HepG2 (cell line): ENCODE measurements around the gene KLHDC8B. TPM values are rescaled to one million over a fixed set of nuclear protein-coding genes. Genes with fewer than 3 reads are reported as not detected.

ENCODE experiments used
- ADNP ChIP-seq: sonication (generic); formaldehyde crosslinking; IDR thresholded peaks from 2 replicates; pipeline ENCODE4 v1.4.0; 2020; ENCODE audit warnings: missing genetic modification reagents
- CBFB ChIP-seq: sonication (generic); formaldehyde crosslinking; IDR thresholded peaks from 2 replicates; pipeline ENCODE4 v1.4.0; 2020; ENCODE audit warnings: missing genetic modification reagents
- CCDC6 ChIP-seq: sonication (generic); formaldehyde crosslinking; IDR thresholded peaks from 2 replicates; pipeline ENCODE4 v1.8.1; 2022; ENCODE audit warnings: mild to moderate bottlenecking, missing genetic modification reagents, moderate library complexity
- FOXM1 ChIP-seq: sonication (generic); formaldehyde crosslinking; IDR thresholded peaks from 2 replicates; pipeline ENCODE4 v1.5.0; 2020; ENCODE audit warnings: missing genetic modification reagents
- GABPB1 ChIP-seq: IDR thresholded peaks from 2 replicates; pipeline ENCODE4 v1.6.1; 2016; ENCODE audit warnings: mild to moderate bottlenecking, missing genetic modification reagents, moderate library complexity, missing compliant biosample characterization
- GATA4 ChIP-seq: sonication (generic); IDR thresholded peaks from 2 replicates; pipeline ENCODE4 v1.6.1; 2016; ENCODE audit warnings: antibody characterized with exemption, low read depth, borderline replicate concordance
- HMG20B ChIP-seq: conservative IDR thresholded peaks from 2 replicates; pipeline ENCODE4 v1.6.1; 2016; ENCODE audit warnings: missing genetic modification reagents, missing compliant biosample characterization
- NR2F2 ChIP-seq: IDR thresholded peaks from 2 replicates; pipeline ENCODE4 v1.6.1; 2012; ENCODE audit warnings: low read depth, inconsistent platforms, borderline replicate concordance
- RCOR2 ChIP-seq: IDR thresholded peaks from 2 replicates; pipeline ENCODE4 v1.6.1; 2016; ENCODE audit warnings: missing biosample characterization, missing genetic modification reagents
- RFX5 ChIP-seq: IDR thresholded peaks from 2 replicates; pipeline ENCODE4 v1.6.1; 2011; ENCODE audit warnings: low read depth, low read length, improper control_type of control experiment
- SOX13 ChIP-seq, 3 experiments: fragments of 450-650 bp in 1 of 3; sonication (generic) in 1 of 3; formaldehyde crosslinking in 1 of 3; IDR thresholded peaks in 2 of 3; conservative IDR thresholded peaks in 1 of 3; 2 replicates each; pipeline versions ENCODE4 v1.5.0 to v1.6.1; 2016 to 2020; ENCODE audit warnings: antibody characterized with exemption in 1 of 3, mild to moderate bottlenecking in 1 of 3, missing compliant biosample characterization in 1 of 3, missing genetic modification reagents in 1 of 3, moderate library complexity in 1 of 3
- TEAD3 ChIP-seq: optimal IDR thresholded peaks from 2 replicates; pipeline ENCODE3; 2016; ENCODE audit warnings: borderline replicate concordance
- ZBTB1 ChIP-seq: sonication (generic); formaldehyde crosslinking; IDR thresholded peaks from 2 replicates; pipeline ENCODE4 v1.4.0; 2020; ENCODE audit warnings: missing genetic modification reagents, borderline replicate concordance
- ZKSCAN5 ChIP-seq: sonication (generic); formaldehyde crosslinking; IDR thresholded peaks from 2 replicates; pipeline ENCODE4 v1.5.1; 2020; ENCODE audit warnings: mild to moderate bottlenecking, missing genetic modification reagents
- ZNF225 ChIP-seq: sonication (generic); formaldehyde crosslinking; IDR thresholded peaks from 2 replicates; pipeline ENCODE4 v1.4.0; 2020; ENCODE audit warnings: mild to moderate bottlenecking, missing genetic modification reagents
- ZNF230 ChIP-seq: sonication (generic); formaldehyde crosslinking; IDR thresholded peaks from 2 replicates; pipeline ENCODE4 v1.4.0; 2020; ENCODE audit warnings: mild to moderate bottlenecking, missing genetic modification reagents
- ZNF256 ChIP-seq: sonication (generic); formaldehyde crosslinking; conservative IDR thresholded peaks from 2 replicates; pipeline ENCODE4 v1.4.0; 2020; ENCODE audit warnings: missing genetic modification reagents
- ZNF547 ChIP-seq: sonication (generic); formaldehyde crosslinking; IDR thresholded peaks from 2 replicates; pipeline ENCODE4 v1.5.1; 2020; ENCODE audit warnings: mild to moderate bottlenecking, missing genetic modification reagents
- ZNF672 ChIP-seq: sonication (generic); formaldehyde crosslinking; IDR thresholded peaks from 2 replicates; pipeline ENCODE4 v1.8.1; 2022; ENCODE audit warnings: missing genetic modification reagents
- polyA plus RNA-seq, 8 experiments: library from polyadenylated mRNA; depleted of rRNA in 3 of 8; stranded (reverse) in 7 of 8; unstranded in 1 of 8; fragments of >200 nt; fragmentation: Illumina TruSeq in 4 of 8; extraction: Trizol in 4 of 8; gene quantifications; 2 replicates each; pipeline versions ENCODE4 v1.2.1 to v1.2.3, GENCODE V29; 2011 to 2016; ENCODE audit warnings: low read depth in 4 of 8, missing spikeins in 1 of 8, mixed read lengths in 1 of 8; ENCODE audit not compliant: insufficient read depth in 1 of 8
- total RNA-seq, 5 experiments: library from RNA; depleted of rRNA; stranded (reverse); fragments of >200 nt; fragmentation: Illumina TruSeq; extraction: Trizol; gene quantifications; 2 replicates each; pipeline ENCODE4 v1.2.3, GENCODE V29; 2016; ENCODE audit warnings: low read depth in 1 of 5
- TF ChIP-seq, protein P1 (sequence below): sonication (generic); formaldehyde crosslinking; IDR thresholded peaks from 2 replicates; pipeline ENCODE4 v1.4.0; 2020; ENCODE audit warnings: missing genetic modification reagents
- TF ChIP-seq, protein P2 (sequence below): IDR thresholded peaks from 2 replicates; pipeline ENCODE4 v1.6.1; 2016; ENCODE audit warnings: mild to moderate bottlenecking, missing biosample characterization, missing genetic modification reagents
- TF ChIP-seq, protein P3 (sequence below): sonication (generic); formaldehyde crosslinking; IDR thresholded peaks from 2 replicates; pipeline ENCODE4 v1.8.0; 2022; ENCODE audit warnings: mild to moderate bottlenecking, missing genetic modification reagents, moderate library complexity
- TF ChIP-seq, protein P4 (sequence below): sonication (generic); formaldehyde crosslinking; IDR thresholded peaks from 2 replicates; pipeline ENCODE4 v1.4.0; 2020; ENCODE audit warnings: missing genetic modification reagents, borderline replicate concordance
- TF ChIP-seq, protein P5 (sequence below): sonication (generic); formaldehyde crosslinking; conservative IDR thresholded peaks from 2 replicates; pipeline ENCODE4 v1.5.0; 2020; ENCODE audit warnings: missing genetic modification reagents

KLHDC8B gene
- total and polyA plus RNA-seq, 2 of the 13 experiments (the other 11 are each of a cell fraction or from before 2014, with no cell fraction given), result 17.2 to 17.8 TPM

DNA sequence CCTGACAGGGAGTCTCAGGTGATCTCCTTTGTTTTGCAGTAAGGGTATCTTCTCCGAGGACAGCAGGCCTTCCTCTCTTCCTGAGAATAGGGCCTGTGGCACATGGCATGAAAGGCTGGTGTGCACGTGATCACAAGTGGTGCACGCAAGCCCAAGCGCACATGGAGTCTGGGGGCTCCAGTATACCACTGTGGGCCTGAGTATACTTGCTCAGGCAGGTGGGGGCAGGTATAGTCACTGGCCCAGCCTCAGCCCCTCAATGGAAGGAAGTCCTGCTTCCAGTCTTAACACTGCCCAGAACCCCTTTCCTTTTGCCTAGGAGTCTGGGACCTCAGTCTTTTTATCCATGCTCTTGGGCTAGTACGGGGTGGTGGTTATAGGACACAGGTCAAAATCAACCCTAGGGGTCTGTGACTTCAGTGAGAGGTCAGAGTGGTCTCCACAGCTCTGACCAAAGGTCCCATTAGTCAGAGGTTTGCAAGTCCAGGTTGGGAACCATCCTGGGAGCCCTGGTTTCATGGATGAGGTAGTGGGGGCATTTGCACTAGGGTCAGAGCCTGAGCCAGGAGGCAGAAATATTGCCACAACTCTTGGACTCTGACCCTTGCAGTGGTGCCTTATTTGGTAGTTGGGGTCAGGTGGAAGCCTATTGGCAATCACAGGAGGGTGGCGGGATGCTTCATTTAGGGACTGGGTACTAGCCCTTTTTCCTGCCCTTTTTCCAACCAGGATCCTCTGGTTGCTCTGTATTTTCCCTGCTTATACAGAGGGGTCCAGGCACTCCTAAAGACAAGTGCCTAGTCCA, 4.4 kb upstream of the KLHDC8B start (continued):
- TF ChIP-seq TEAD3 (CRISPR knock-in tag), result no peak
- TF ChIP-seq, protein P1, sequence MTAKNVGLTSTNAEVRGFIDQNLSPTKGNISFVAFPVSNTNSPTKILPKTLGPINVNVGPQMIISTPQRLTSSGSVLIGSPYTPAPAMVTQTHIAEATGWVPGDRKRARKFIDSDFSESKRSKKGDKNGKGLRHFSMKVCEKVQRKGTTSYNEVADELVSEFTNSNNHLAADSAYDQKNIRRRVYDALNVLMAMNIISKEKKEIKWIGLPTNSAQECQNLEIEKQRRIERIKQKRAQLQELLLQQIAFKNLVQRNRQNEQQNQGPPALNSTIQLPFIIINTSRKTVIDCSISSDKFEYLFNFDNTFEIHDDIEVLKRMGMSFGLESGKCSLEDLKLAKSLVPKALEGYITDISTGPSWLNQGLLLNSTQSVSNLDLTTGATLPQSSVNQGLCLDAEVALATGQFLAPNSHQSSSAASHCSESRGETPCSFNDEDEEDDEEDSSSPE (CRISPR knock-in tag), result 0 out of 2 replicates have a peak, but pooled peaks have one; percentile 47
- no peak for TF ChIP-seq ZNF547
- TF ChIP-seq GATA4, result no peak
- TF ChIP-seq CCDC6 (CRISPR knock-in tag), result no peak
- TF ChIP-seq ADNP (CRISPR knock-in tag), result no peak
- TF ChIP-seq ZNF672 (CRISPR knock-in tag), result no peak
- TF ChIP-seq ZBTB1, result no peak
- TF ChIP-seq HMG20B (CRISPR knock-in tag), result no peak
- TF ChIP-seq RFX5, result no peak
- TF ChIP-seq ZNF256 (CRISPR knock-in tag), result no peak
- TF ChIP-seq ZKSCAN5 (CRISPR knock-in tag), result no peak
- TF ChIP-seq, protein P2, sequence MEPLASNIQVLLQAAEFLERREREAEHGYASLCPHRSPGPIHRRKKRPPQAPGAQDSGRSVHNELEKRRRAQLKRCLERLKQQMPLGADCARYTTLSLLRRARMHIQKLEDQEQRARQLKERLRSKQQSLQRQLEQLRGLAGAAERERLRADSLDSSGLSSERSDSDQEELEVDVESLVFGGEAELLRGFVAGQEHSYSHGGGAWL (CRISPR knock-in tag), result no peak
- TF ChIP-seq, protein P3, sequence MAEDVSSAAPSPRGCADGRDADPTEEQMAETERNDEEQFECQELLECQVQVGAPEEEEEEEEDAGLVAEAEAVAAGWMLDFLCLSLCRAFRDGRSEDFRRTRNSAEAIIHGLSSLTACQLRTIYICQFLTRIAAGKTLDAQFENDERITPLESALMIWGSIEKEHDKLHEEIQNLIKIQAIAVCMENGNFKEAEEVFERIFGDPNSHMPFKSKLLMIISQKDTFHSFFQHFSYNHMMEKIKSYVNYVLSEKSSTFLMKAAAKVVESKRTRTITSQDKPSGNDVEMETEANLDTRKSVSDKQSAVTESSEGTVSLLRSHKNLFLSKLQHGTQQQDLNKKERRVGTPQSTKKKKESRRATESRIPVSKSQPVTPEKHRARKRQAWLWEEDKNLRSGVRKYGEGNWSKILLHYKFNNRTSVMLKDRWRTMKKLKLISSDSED (CRISPR knock-in tag), result no peak
- TF ChIP-seq, protein P4, sequence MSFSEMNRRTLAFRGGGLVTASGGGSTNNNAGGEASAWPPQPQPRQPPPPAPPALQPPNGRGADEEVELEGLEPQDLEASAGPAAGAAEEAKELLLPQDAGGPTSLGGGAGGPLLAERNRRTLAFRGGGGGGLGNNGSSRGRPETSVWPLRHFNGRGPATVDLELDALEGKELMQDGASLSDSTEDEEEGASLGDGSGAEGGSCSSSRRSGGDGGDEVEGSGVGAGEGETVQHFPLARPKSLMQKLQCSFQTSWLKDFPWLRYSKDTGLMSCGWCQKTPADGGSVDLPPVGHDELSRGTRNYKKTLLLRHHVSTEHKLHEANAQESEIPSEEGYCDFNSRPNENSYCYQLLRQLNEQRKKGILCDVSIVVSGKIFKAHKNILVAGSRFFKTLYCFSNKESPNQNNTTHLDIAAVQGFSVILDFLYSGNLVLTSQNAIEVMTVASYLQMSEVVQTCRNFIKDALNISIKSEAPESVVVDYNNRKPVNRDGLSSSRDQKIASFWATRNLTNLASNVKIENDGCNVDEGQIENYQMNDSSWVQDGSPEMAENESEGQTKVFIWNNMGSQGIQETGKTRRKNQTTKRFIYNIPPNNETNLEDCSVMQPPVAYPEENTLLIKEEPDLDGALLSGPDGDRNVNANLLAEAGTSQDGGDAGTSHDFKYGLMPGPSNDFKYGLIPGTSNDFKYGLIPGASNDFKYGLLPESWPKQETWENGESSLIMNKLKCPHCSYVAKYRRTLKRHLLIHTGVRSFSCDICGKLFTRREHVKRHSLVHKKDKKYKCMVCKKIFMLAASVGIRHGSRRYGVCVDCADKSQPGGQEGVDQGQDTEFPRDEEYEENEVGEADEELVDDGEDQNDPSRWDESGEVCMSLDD (CRISPR knock-in tag), result no peak
- TF ChIP-seq GABPB1 (CRISPR knock-in tag), result no peak
- no peak for TF ChIP-seq NR2F2
- no peak for TF ChIP-seq CBFB (CRISPR knock-in tag)
- TF ChIP-seq ZNF230, result no peak
- no peak for TF ChIP-seq RCOR2 (CRISPR knock-in tag)
- TF ChIP-seq ZNF225 (CRISPR knock-in tag), result peak; percentile 16; the same call in 1 of the 2 replicates
- no peak for TF ChIP-seq SOX13 (IDR thresholded peaks at IDR 0.05)
- no peak for TF ChIP-seq SOX13 (CRISPR knock-in tag; conservative IDR thresholded peaks at IDR 0.05 in 1 of 2, IDR thresholded peaks at IDR 0.05 in 1 of 2)
- TF ChIP-seq FOXM1 (CRISPR knock-in tag), result no peak
- TF ChIP-seq, protein P5, sequence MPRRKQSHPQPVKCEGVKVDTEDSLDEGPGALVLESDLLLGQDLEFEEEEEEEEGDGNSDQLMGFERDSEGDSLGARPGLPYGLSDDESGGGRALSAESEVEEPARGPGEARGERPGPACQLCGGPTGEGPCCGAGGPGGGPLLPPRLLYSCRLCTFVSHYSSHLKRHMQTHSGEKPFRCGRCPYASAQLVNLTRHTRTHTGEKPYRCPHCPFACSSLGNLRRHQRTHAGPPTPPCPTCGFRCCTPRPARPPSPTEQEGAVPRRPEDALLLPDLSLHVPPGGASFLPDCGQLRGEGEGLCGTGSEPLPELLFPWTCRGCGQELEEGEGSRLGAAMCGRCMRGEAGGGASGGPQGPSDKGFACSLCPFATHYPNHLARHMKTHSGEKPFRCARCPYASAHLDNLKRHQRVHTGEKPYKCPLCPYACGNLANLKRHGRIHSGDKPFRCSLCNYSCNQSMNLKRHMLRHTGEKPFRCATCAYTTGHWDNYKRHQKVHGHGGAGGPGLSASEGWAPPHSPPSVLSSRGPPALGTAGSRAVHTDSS (CRISPR knock-in tag), result no peak
